ENCODE data around the gene PPP4R2.

The PPP4R2 gene

DNA sequence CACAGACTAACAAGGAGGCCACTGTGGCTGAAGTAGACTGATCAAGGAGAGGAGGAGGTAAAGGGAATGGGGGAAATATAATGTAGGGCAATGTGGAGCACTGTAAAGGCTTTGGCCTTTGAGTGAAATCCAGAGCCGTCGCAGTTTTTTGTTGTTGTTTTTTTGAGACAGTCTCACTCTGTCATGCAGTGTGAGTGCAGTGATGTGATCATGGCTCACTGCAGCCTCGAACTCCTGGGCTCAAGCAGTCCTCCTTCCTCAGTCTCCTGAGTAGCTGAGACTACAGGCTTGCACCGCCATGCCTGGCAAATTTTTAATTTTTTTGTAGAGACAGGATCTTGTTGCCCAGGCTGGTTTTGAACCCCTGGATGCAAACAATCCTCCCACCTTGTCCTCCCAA, 32.2 kb downstream of the PPP4R2 start:
- no peaks in the 10 kb centered on the region for H3K27me3 Mint-ChIP-seq
- peaks cover 87% of the 10 kb centered on the region for H3K4me1 Mint-ChIP-seq (ENCODE audit: low read depth)
- peak overlapping the region; percentile 4 for H3K4me3 Mint-ChIP-seq
- peaks cover 27% of the 10 kb centered on the region for H3K36me3 Mint-ChIP-seq (ENCODE audit: low read depth)
- peak overlapping the region; percentile 91 for H3K27ac Mint-ChIP-seq
- no peaks in the 10 kb centered on the region for H3K9me3 Mint-ChIP-seq

DNA sequence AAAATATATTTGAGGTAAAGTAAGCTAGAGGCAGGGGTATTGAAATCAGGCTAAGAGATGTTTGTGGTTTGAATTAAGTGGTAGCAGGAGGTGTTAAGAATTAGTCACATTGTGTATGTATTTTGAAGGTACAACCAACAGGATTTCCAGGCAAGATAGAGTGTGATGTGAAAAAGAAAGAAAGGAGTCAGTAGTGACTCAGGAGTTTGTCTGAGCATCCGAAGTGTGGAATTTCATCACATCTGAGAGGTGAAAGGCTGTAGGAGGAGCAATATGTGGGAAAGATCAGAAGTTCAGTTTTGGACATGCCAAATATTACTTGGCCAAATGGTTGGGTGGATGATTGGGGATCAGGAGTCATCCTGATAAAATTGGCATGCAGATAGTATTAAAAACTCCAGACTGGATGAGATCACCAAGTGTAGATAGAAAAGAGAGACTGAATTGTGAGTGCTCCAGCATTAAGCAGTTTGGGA, 32.7 kb downstream of the PPP4R2 start:
- Mint-ChIP-seq H3K9me3 (no peaks in the 10 kb centered on the region), H3K4me3 (peak overlapping the region; percentile 4), H3K27me3 (no peaks in the 10 kb centered on the region), H3K36me3 (ENCODE audit: low read depth) (peaks cover 28% of the 10 kb centered on the region), H3K27ac (peak overlapping the region; percentile 91), H3K4me1 (ENCODE audit: low read depth) (peaks cover 88% of the 10 kb centered on the region)

- peaks cover 88% of the 10 kb centered on the region for H3K4me1 Mint-ChIP-seq (ENCODE audit: low read depth)
- H3K36me3 Mint-ChIP-seq (ENCODE audit: low read depth), result peaks cover 31% of the 10 kb centered on the region
- no peaks in the 10 kb centered on the region for H3K27me3 Mint-ChIP-seq
- peak overlapping the region; percentile 91 for H3K27ac Mint-ChIP-seq
- H3K9me3 Mint-ChIP-seq, result no peaks in the 10 kb centered on the region
- no peak overlapping the region for H3K4me3 Mint-ChIP-seq
Measured at GRCh38 chr3:73030073-73030597, 33.5 kb downstream of the PPP4R2 start.

DNA sequence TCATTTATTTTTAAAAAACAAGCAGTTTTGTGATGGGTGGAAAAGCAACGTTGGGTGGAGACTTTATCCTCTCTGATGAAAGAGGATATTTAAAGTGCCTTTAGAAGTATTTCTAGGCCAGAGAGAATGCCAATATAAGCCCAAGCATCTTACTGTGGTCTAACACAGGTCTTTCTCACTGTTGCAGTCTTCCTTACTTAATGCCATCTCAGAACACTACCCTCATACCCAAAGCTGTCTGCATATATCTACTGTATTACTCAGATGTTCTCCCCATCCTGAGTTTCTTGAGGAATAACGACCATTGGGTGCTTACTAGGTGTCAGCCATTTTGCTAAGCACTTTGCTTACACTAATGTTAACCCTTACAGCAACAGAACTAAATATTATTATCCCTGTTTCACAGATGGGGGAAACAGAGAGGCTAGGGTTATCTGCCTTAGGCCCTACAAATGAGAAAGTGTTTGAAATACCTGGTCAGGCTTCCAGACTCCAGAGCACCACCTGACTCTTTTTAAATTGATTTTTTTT, 35.0 kb downstream of the PPP4R2 start:
- Mint-ChIP-seq H3K27ac (no peak overlapping the region), H3K36me3 (ENCODE audit: low read depth) (peaks cover 32% of the 10 kb centered on the region), H3K27me3 (no peaks in the 10 kb centered on the region), H3K4me1 (ENCODE audit: low read depth) (peaks cover 90% of the 10 kb centered on the region), H3K4me3 (no peak overlapping the region), H3K9me3 (no peaks in the 10 kb centered on the region)

GRCh38 chr3:73036694-73037591, 40.3 kb downstream of the PPP4R2 start:
- Mint-ChIP-seq H3K4me1 (ENCODE audit: low read depth) (peaks cover 95% of the 10 kb centered on the region), H3K4me3 (no peak overlapping the region), H3K9me3 (no peaks in the 10 kb centered on the region), H3K27me3 (no peaks in the 10 kb centered on the region), H3K27ac (peak overlapping the region; percentile 79), H3K36me3 (ENCODE audit: low read depth) (peaks cover 35% of the 10 kb centered on the region)

GRCh38 chr3:73041537-73041936, 44.9 kb downstream of the PPP4R2 start:
- Mint-ChIP-seq H3K27ac (peak overlapping the region; percentile 34), H3K9me3 (no peaks in the 10 kb centered on the region), H3K4me1 (ENCODE audit: low read depth) (peaks cover 89% of the 10 kb centered on the region), H3K27me3 (no peaks in the 10 kb centered on the region), H3K4me3 (no peak overlapping the region), H3K36me3 (ENCODE audit: low read depth) (peaks cover 25% of the 10 kb centered on the region)

GRCh38 chr3:73043414-73043813, 46.8 kb downstream of the PPP4R2 start:
- H3K27ac Mint-ChIP-seq, result peak overlapping the region; percentile 40

GRCh38 chr3:73045391-73045790, 48.8 kb downstream of the PPP4R2 start:
- Mint-ChIP-seq H3K36me3 (ENCODE audit: low read depth) (peaks cover 26% of the 10 kb centered on the region), H3K9me3 (no peaks in the 10 kb centered on the region), H3K27me3 (no peaks in the 10 kb centered on the region), H3K4me1 (ENCODE audit: low read depth) (peaks cover 62% of the 10 kb centered on the region), H3K27ac (no peak overlapping the region), H3K4me3 (no peak overlapping the region)

More at GRCh38 chr3:73043414-73043813, 46.8 kb downstream of the PPP4R2 start:
- Mint-ChIP-seq H3K4me1 (ENCODE audit: low read depth) (peaks cover 77% of the 10 kb centered on the region), H3K4me3 (no peak overlapping the region), H3K36me3 (ENCODE audit: low read depth) (peaks cover 22% of the 10 kb centered on the region), H3K27me3 (no peaks in the 10 kb centered on the region), H3K9me3 (no peaks in the 10 kb centered on the region)

- H3K36me3 Mint-ChIP-seq (ENCODE audit: low read depth), result peaks cover 30% of the 10 kb centered on the region
- peak overlapping the region; percentile 26 for H3K27ac Mint-ChIP-seq
- H3K9me3 Mint-ChIP-seq, result no peaks in the 10 kb centered on the region
- no peak overlapping the region for H3K4me3 Mint-ChIP-seq
- no peaks in the 10 kb centered on the region for H3K27me3 Mint-ChIP-seq
- peaks cover 58% of the 10 kb centered on the region for H3K4me1 Mint-ChIP-seq (ENCODE audit: low read depth)
Measured at GRCh38 chr3:73046195-73046594, 49.6 kb downstream of the PPP4R2 start.

DNA sequence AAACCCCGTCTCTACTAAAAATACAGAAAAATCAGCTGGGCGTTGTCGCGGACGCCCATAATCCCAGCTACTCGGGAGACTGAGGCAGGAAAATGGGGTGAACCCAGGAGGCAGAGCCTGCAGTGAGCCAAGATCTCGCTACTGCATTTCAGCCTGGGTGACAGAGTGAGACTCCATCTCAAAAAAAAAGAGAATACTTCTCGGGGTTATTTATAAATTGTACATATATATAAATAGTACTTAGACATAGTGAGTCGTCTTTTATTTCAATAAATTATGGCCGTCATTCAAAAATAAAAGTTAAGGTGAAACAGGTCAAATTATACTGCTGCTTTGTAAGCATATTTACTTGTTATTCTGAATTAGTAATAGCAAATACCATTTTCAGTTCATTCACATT, 52.7 kb downstream of the PPP4R2 start:
- Mint-ChIP-seq H3K36me3 (ENCODE audit: low read depth) (peaks cover 25% of the 10 kb centered on the region), H3K4me1 (ENCODE audit: low read depth) (peaks cover 38% of the 10 kb centered on the region), H3K4me3 (no peak overlapping the region), H3K27me3 (no peaks in the 10 kb centered on the region), H3K9me3 (no peaks in the 10 kb centered on the region), H3K27ac (no peak overlapping the region)

DNA sequence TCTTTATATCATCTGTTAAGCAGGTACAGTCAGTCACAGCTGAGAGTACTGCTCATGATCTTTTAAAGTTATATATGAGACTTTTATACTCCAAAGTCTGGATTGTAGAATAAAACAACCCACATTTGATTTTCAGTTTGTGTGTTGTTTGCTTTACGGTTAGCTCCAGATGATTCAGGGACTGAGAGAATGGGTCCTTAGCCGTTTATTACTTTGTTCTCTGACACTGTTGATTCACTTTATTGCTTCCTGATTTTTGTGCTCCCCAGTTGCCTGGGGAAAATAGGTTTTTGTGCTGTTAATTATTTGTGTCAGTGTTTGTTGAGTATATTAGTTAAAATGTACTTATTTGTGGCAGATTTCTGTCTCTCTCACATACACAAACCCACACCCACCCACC, 56.2 kb downstream of the PPP4R2 start:
- Mint-ChIP-seq H3K27ac (no peak overlapping the region), H3K27me3 (no peaks in the 10 kb centered on the region), H3K36me3 (ENCODE audit: low read depth) (peaks cover 13% of the 10 kb centered on the region), H3K4me1 (ENCODE audit: low read depth) (peaks cover 27% of the 10 kb centered on the region), H3K9me3 (no peaks in the 10 kb centered on the region), H3K4me3 (no peak overlapping the region)

GRCh38 chr3:73055583-73055982, 59.0 kb downstream of the PPP4R2 start:
- no peaks in the 10 kb centered on the region for H3K9me3 Mint-ChIP-seq
- H3K4me1 Mint-ChIP-seq (ENCODE audit: low read depth), result peaks cover 27% of the 10 kb centered on the region
- no peak overlapping the region for H3K4me3 Mint-ChIP-seq
- no peak overlapping the region for H3K27ac Mint-ChIP-seq
- H3K27me3 Mint-ChIP-seq, result no peaks in the 10 kb centered on the region
- H3K36me3 Mint-ChIP-seq (ENCODE audit: low read depth), result peaks cover 17% of the 10 kb centered on the region

- H3K27me3 Mint-ChIP-seq, result no peaks in the 10 kb centered on the region
- peaks cover 23% of the 10 kb centered on the region for H3K4me1 Mint-ChIP-seq (ENCODE audit: low read depth)
- H3K36me3 Mint-ChIP-seq (ENCODE audit: low read depth), result peaks cover 16% of the 10 kb centered on the region
- no peak overlapping the region for H3K27ac Mint-ChIP-seq
- no peaks in the 10 kb centered on the region for H3K9me3 Mint-ChIP-seq
- H3K4me3 Mint-ChIP-seq, result no peak overlapping the region
Measured at GRCh38 chr3:73056014-73056844, 59.6 kb downstream of the PPP4R2 start.

- H3K4me1 Mint-ChIP-seq (ENCODE audit: low read depth), result peaks cover 22% of the 10 kb centered on the region
- no peak overlapping the region for H3K4me3 Mint-ChIP-seq
- H3K36me3 Mint-ChIP-seq (ENCODE audit: low read depth), result peaks cover 16% of the 10 kb centered on the region
- H3K27me3 Mint-ChIP-seq, result no peaks in the 10 kb centered on the region
- no peaks in the 10 kb centered on the region for H3K9me3 Mint-ChIP-seq
- H3K27ac Mint-ChIP-seq, result no peak overlapping the region
Measured at GRCh38 chr3:73056845-73057150, 60.2 kb downstream of the PPP4R2 start.

GRCh38 chr3:73060302-73060723, 63.7 kb downstream of the PPP4R2 start:
- Mint-ChIP-seq H3K36me3 (ENCODE audit: low read depth) (peaks cover 42% of the 10 kb centered on the region), H3K27ac (no peak overlapping the region), H3K4me1 (ENCODE audit: low read depth) (peaks cover 12% of the 10 kb centered on the region), H3K4me3 (no peak overlapping the region), H3K9me3 (no peaks in the 10 kb centered on the region), H3K27me3 (no peaks in the 10 kb centered on the region)

Measured in stimulated activated naive CD8-positive, alpha-beta T cell treated with anti-CD3 and anti-CD28 coated beads, Interleukin-15, Interleukin-2, amounts not matched to agents 100 ng/mL and 50 ng/mL, for 24 hours (primary cell).